Endothelial cell of umbilical vein (primary cell): ENCODE data around the gene GJB5. TPM values are rescaled to one million over a fixed set of nuclear protein-coding genes. Genes with fewer than 3 reads are reported as not detected.

Experiments used
- BruUV-seq: library from RNA; stranded (reverse); fragments of 400-500 nt; replicated peaks from 2 replicates; lab custom pipeline; 2021; lab: Mats Ljungman, UMichigan
- CTCF ChIA-PET: fragments of 300-600, 350-600 bp; sonication (Branson Sonifier 250); formaldehyde crosslinking; loops from one replicate; lab custom pipeline; 2021; ENCODE audit warnings: antibody characterized with exemption, inconsistent platforms; lab: Charles Lee
- POLR2A ChIA-PET: fragments of 300-600, 350-600 bp; sonication (Branson Sonifier 250); formaldehyde crosslinking; loops from one replicate; lab custom pipeline; 2021; ENCODE audit warnings: antibody characterized with exemption, inconsistent platforms; lab: Charles Lee
- DNase-seq: peaks from one replicate; pipeline ENCODE4 v3.0.0-alpha.2; 2011; ENCODE audit warnings: low read depth, low spot score
- FAIRE-seq: peaks from 2 replicates; lab custom pipeline; 2011; peaks lifted over from hg19 to GRCh38; lab: Jason Lieb, UNC
- H2AFZ ChIP-seq: 2 replicates; pipeline ENCODE4 v1.6.0; 2012; ENCODE audit warnings: low read depth, low read length, control low read depth, inconsistent platforms
- H3K27ac ChIP-seq: 2 replicates; pipeline ENCODE4 v1.5.1; 2011; ENCODE audit warnings: low read depth, mild to moderate bottlenecking, control low read depth, low read length, moderate library complexity; ENCODE audit not compliant: insufficient read depth
- H3K27me3 ChIP-seq, 2 experiments: 2 replicates each; pipeline versions ENCODE4 v1.6.0 to v1.6.1; 2011; ENCODE audit warnings: low read length in 2 of 2, mixed read lengths in 1 of 2; ENCODE audit not compliant: control insufficient read depth in 2 of 2, insufficient read depth in 2 of 2
- H3K36me3 ChIP-seq, 2 experiments: 2 replicates in 1 of 2; 3 replicates in 1 of 2; pipeline ENCODE4 v1.5.1; 2011; ENCODE audit warnings: low read length in 2 of 2, mild to moderate bottlenecking in 1 of 2, moderate library complexity in 1 of 2; ENCODE audit not compliant: control insufficient read depth in 2 of 2, insufficient read depth in 2 of 2; ENCODE audit errors: extremely low read depth in 1 of 2
- H3K4me1 ChIP-seq: 3 replicates; pipeline ENCODE4 v1.5.1; 2011; ENCODE audit warnings: mild to moderate bottlenecking, low read length; ENCODE audit not compliant: control insufficient read depth, insufficient read depth; ENCODE audit errors: extremely low read depth
- H3K4me2 ChIP-seq: 2 replicates; pipeline ENCODE4 v1.6.1; 2011; ENCODE audit warnings: low read length, control low read depth, mixed read lengths; ENCODE audit not compliant: insufficient read depth
- H3K4me3 ChIP-seq, 3 experiments: fragments of 200-600 bp in 1 of 3; sonication (generic), shearing (Covaris generic) in 1 of 3; replicated peaks in 1 of 3; 2 replicates each; pipeline ENCODE4 v1.5.1; 2011 to 2016; ENCODE audit warnings: control low read depth in 3 of 3, low read length in 3 of 3, mild to moderate bottlenecking in 2 of 3, inconsistent platforms in 1 of 3, low read depth in 1 of 3, moderate library complexity in 1 of 3; ENCODE audit not compliant: insufficient read depth in 1 of 3
- H3K79me2 ChIP-seq: 2 replicates; pipeline ENCODE4 v1.6.0; 2012; ENCODE audit warnings: low read length, inconsistent platforms; ENCODE audit not compliant: control insufficient read depth, insufficient read depth
- H3K9ac ChIP-seq: replicated peaks from 2 replicates; pipeline ENCODE3; 2011; ENCODE audit warnings: low read length, control low read depth; ENCODE audit not compliant: insufficient read depth; ENCODE audit errors: extremely low read depth
- H3K9me1 ChIP-seq: replicated peaks from 3 replicates; pipeline ENCODE4 v1.6.0; 2011; ENCODE audit warnings: mild to moderate bottlenecking, low read length; ENCODE audit not compliant: control insufficient read depth, insufficient read depth; ENCODE audit errors: extremely low read depth
- H3K9me3 ChIP-seq: replicated peaks from 2 replicates; pipeline ENCODE4 v1.5.1; 2012; ENCODE audit warnings: low read length, inconsistent platforms; ENCODE audit not compliant: control insufficient read depth, insufficient read depth
- H4K20me1 ChIP-seq: replicated peaks from 2 replicates; pipeline ENCODE3; 2011; ENCODE audit warnings: mild to moderate bottlenecking, low read length; ENCODE audit not compliant: control insufficient read depth, insufficient read depth; ENCODE audit errors: extremely low read depth
- CTCF ChIP-seq, 2 donors: IDR thresholded peaks; 1 replicate in 1 of 2; 2 replicates in 1 of 2; pipeline ENCODE4 v1.5.1; 2011; ENCODE audit warnings: low read length in 2 of 2, mild to moderate bottlenecking in 2 of 2, moderate library complexity in 2 of 2, control low read depth in 1 of 2, inconsistent platforms in 1 of 2, low read depth in 1 of 2; ENCODE audit not compliant: insufficient read depth in 1 of 2; ENCODE audit errors: extremely low read depth in 1 of 2
- EZH2 ChIP-seq: IDR thresholded peaks from 2 replicates; pipeline ENCODE4 v1.6.1; 2012; ENCODE audit warnings: borderline replicate concordance, low read depth, mild to moderate bottlenecking, moderate library complexity, low read length, inconsistent platforms; ENCODE audit not compliant: severe bottlenecking
- FOS ChIP-seq: IDR thresholded peaks from 2 replicates; pipeline ENCODE4 v1.6.1; 2011; ENCODE audit warnings: mild to moderate bottlenecking, low read length, moderate library complexity, borderline replicate concordance; ENCODE audit not compliant: insufficient read depth
- GATA2 ChIP-seq: IDR thresholded peaks from 2 replicates; pipeline ENCODE4 v1.7.0; 2011; ENCODE audit warnings: low read depth, mild to moderate bottlenecking, moderate library complexity, mixed read lengths, low read length; ENCODE audit not compliant: insufficient read length, insufficient read depth
- JUN ChIP-seq: IDR thresholded peaks from 2 replicates; pipeline ENCODE4 v1.6.1; 2011; ENCODE audit warnings: borderline replicate concordance, low read depth; ENCODE audit not compliant: insufficient read length, insufficient read depth
- MAX ChIP-seq: IDR thresholded peaks from 2 replicates; pipeline ENCODE4 v1.6.1; 2011; ENCODE audit not compliant: insufficient read depth, insufficient read length
- MYC ChIP-seq: IDR thresholded peaks from one replicate; pipeline ENCODE4 v1.6.1; 2011; ENCODE audit warnings: mild to moderate bottlenecking, low read depth, low read length
- POLR2A ChIP-seq: IDR thresholded peaks from 2 replicates; pipeline ENCODE4 v1.6.1; 2012; ENCODE audit warnings: low read depth, mild to moderate bottlenecking, control low read depth, low read length
- POLR2AphosphoS5 ChIP-seq: IDR thresholded peaks from 2 replicates; pipeline ENCODE4 v1.6.1; 2012; ENCODE audit warnings: low read depth, mild to moderate bottlenecking, control low read depth, low read length, moderate library complexity; ENCODE audit not compliant: insufficient read depth
- dilution Hi-C: fragments of 300-500 bp; cut with MboI; formaldehyde crosslinking; loops from one replicate; pipeline ENCODE4 v1.15.0; 2019; ENCODE audit warnings: low sequenced_read_pairs; ENCODE audit not compliant: extremely low pct_ligation_motif_present
- intact Hi-C: fragments of 100-400 bp; cut with micrococcal nuclease; formaldehyde crosslinking; loops from one replicate; pipeline ENCODE4 v1.10.0; 2022
- polyA plus RNA-seq, 4 experiments: library from polyadenylated mRNA; depleted of rRNA in 3 of 4; stranded (reverse) in 3 of 4; unstranded in 1 of 4; fragments of >200 nt; gene quantifications; 2 replicates each; pipeline versions ENCODE4 v1.2.1 to v1.2.3, GENCODE V29; 2011 to 2012; ENCODE audit warnings: missing spikeins in 1 of 4
- total RNA-seq: library from RNA; stranded (reverse); gene quantifications from 2 replicates; pipeline ENCODE4 v1.2.3, GENCODE V29; 2021

GJB5 gene
- total and polyA plus RNA-seq, 2 donors (not counting 3 experiments of a cell fraction or from before 2014, with no cell fraction given): not detected

- TF ChIP-seq GATA2 (no peak), EZH2 (no peak), FOS (no peak), MYC (no peak), POLR2A (no peak), MAX (no peak), CTCF (IDR thresholded peaks at IDR 0.05; ENCODE audit: extremely low read depth in 1 of 2, insufficient read depth in 1 of 2, low read depth in 1 of 2, low read length in 2 of 2) (no peak), JUN (no peak), POLR2AphosphoS5 (no peak)
- Histone ChIP-seq H3K27me3 (peaks cover 0 to 2% of the 10 kb centered on the region in 2 experiments), H3K27ac (no peak overlapping the region), H4K20me1 (no peaks in the 10 kb centered on the region), H3K9me1 (no peaks in the 10 kb centered on the region), H3K4me3 (no peak overlapping the region), H3K36me3 (no peaks in the 10 kb centered on the region), H3K4me2 (no peak overlapping the region), H3K79me2 (no peaks in the 10 kb centered on the region), H3K4me1 (no peaks in the 10 kb centered on the region), H3K9me3 (no peaks in the 10 kb centered on the region), H3K9ac (no peak overlapping the region), H2AFZ (no peak overlapping the region)
- intact Hi-C loops: no loop called here
- no peak for FAIRE-seq
- ChIA-PET POLR2A (no interaction called here), CTCF (interaction anchor here (0.8 kb wide), 1 partner anchor 1114 kb away, joined by 4 read pairs; no protein-coding TSS in a partner anchor)
- dilution Hi-C loops: no loop called here
- BruUV-seq: no TSS peak
- DNase-seq: no peak
These were observed 7.8 kb upstream of the GJB5 start for GRCh38 chr1:34746785-34747637.
